Right ventricle myocardium inferior (tissue), 1 donor: ENCODE results near the gene LRFN4. TPM values are rescaled to one million over a fixed set of nuclear protein-coding genes. Genes with fewer than 3 reads are reported as not detected.

ENCODE experiments used
- ATAC-seq: fragments of 200-7000 bp; cut with Tn5 transposase; one replicate; pipeline ENCODE4 v1.9.1; 2020; ENCODE audit warnings: mild to moderate bottlenecking, moderate library complexity
- DNase-seq: peaks from one replicate; pipeline ENCODE4 v3.0.0; 2021; ENCODE audit errors: missing footprints
- intact Hi-C: fragments of 100-400 bp; cut with DNase I; formaldehyde crosslinking; loops from one replicate; pipeline ENCODE4 v1.11.0; 2022
- total RNA-seq: library from RNA; stranded (reverse); fragmentation: NEBNext Ultra II Directional; extraction: Animal tissue kit (Norgen Biotek cat#: 25700); gene quantifications from one replicate; pipeline ENCODE4 v1.2.1, GENCODE V29; 2021
- donor health status: DM: no; HTN: yes; CAD: no; lungs with severe emphysema.

LRFN4 gene
- total RNA-seq, 1 donor from 2014 or later: 24.7 TPM

DNA sequence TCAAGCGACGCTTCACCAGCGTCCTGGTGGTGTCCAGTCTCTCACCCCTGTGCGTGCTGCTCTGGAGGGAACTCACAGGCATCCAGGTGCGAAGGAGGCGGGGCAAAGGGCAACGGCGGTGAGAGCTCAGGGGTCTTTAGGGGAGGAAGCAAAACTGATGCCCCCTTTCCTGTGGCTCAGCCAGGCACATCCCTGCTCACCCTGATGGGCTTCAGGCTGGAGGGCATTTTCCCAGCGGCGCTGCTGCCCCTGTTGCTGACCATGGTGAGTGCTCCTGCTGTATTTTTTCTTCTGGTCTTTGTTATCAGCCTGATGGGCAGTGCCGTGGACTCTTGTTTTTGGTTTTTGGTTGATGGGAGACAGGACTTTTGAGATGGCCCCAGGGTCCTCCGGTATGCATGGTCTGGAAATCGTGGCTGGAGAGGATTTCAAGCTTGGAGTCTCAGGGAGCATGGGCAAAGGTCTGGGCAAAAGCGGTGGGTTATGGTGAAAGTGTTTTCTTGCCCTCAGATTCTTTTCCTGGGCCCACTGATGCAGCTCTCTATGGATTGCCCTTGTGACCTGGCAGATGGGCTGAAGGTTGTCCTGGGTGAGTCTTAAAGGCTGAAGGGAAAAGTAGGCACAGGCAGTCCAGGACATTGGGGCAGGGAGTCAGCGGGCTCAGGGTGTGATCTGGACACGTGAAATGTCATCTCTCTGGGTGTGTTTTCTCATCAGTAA is 12.9 kb upstream of the LRFN4 start:
- DNase-seq: no peak
- ATAC-seq: no peak
- intact Hi-C loops: no loop called here

GRCh38 chr11:66844496-66845142 is 12.2 kb upstream of the LRFN4 start:
- DNase-seq (no peak), ATAC-seq (no peak)
- intact Hi-C loops: no loop called here

DNA sequence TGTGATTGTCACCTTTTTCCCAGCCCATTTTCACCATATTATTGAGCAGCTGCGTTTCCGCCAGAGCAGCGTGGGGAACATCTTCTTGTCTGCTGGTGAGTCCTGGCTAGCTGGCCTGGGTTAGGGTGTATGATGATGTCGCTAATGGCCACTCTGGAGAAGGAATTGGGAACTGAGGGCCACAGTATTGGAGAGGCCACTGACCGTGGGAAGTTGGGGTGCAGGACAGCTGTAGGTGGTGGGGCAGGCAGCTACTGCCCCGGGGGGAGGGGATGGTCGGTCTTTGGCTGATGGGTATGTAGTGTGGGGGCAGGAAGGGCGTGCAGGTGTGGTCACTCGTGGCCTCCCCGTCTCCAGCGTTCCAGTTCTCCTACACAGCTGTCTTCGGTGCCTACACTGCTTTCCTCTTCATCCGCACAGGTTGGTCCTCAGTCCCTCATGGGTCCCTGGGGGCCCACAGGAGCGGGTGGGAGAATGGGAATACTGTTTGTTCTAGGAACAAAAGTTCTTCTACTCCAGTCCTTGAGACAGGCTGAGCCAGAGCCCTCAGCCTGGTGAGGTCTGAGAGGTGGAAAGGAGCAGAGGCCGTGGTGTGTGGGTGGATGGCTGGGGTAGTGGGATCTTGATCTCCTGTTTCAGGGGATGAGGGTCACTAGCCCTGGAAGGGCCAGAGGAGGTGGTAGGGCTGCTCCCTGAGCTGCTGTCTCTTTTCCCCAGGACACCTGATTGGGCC is 11.6 kb upstream of the LRFN4 start:
- DNase-seq (no peak), ATAC-seq (no peak)
- intact Hi-C loops: no loop called here

- intact Hi-C loops: no loop called here
- DNase-seq (no peak), ATAC-seq (no peak)
Observed at GRCh38 chr11:66845876-66846212, 11.0 kb upstream of the LRFN4 start.

DNA sequence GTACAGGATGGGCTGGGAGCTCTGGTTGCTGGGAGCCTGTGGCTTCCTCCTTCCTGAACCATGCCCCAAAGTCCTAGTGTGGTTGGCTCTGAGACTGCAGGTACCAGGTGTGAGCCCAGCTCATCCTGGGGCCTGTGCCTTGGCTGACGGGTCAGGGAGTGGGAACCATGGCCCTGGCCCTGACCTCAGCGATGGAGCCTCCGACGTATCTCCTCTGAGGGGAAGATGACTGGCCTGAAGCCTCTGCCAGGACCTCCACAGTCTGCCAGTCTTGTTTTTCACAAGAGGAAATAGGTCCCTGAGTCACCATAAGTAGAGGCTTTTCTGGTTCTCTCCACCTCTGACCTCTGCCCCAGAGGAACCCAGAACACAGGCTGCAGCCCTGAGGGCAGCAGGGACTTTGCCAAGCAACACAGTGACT is 10.2 kb upstream of the LRFN4 start:
- ATAC-seq (no peak), DNase-seq (no peak)
- intact Hi-C loops: no loop called here

DNA sequence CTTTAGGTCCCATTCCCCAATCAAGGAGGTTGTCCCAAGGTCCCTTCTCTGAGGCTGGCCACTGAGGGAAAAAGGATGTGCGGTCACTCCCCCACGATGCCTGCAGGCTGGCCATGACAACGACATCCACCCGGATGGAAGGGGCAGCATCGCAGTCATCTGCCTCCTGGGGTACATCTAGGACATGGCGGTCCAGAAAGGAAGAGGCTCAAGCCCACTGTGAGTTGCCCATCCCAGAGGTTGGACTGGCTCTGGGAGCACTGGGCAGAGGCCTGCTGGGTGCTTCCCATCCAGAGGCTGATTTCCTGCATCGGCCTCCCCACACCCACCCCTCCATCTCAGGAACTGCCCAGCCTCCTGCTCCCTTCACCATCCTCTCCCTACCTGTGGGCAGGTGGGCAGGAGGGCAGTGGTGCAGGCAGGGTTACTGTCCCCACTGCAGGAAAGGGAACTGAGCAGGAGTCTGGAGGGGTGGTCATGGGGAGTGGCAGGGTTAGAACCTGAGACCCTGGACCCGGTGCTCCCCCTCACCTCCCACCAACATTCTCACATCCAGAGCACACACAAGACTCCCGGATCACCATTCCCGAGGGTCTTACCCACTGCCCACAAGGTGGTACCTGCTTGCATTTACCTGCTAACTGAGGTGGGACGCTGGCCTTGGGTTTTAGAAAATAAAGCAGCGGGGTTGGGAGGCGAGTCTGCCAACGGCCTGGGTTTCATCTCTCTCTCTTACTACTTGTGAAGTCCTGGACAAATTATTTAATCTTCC is 9.2 kb upstream of the LRFN4 start:
- no peak for DNase-seq
- intact Hi-C loops: no loop called here
- ATAC-seq: no peak

- DNase-seq (no peak), ATAC-seq (no peak)
- intact Hi-C loops: no loop called here
Observed at GRCh38 chr11:66848671-66849500, 8.0 kb upstream of the LRFN4 start.

DNA sequence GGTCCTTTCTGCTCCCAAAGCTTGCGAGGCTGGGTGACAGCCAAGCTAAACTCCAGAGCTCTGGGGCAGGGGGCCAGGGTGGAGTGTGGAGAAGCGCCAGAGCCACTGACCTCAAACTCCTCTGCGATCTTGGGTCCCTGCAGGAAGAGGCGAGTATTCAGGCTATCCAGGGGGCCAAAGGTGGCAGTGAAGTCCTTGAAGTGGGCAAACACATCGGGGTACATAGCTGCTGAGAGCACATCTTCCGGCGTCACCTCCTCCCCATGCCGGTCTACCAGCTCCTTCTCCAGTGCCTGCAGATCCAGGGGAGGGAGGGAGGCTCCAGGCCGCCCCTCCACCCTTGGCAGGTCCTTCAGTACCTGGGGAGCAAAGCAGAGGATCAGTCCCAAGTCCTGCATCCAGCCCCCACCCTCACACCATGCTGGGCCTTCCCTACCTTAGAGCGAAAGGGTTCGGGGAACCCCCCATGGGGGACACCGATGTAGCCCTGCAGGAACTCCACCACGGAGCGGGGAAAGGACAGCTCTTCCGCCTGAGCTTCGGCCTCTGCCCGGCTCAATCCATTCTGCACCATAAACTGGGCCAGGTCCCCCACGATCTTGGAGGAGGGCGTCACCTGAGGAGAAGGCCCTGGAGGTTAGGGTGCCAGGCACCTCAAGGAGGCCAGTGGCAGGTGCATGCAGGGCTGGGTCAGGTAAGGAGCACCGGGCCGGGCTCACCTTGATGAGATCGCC is 7.2 kb upstream of the LRFN4 start:
- no peak for DNase-seq
- no peak for ATAC-seq
- intact Hi-C loops: no loop called here

DNA sequence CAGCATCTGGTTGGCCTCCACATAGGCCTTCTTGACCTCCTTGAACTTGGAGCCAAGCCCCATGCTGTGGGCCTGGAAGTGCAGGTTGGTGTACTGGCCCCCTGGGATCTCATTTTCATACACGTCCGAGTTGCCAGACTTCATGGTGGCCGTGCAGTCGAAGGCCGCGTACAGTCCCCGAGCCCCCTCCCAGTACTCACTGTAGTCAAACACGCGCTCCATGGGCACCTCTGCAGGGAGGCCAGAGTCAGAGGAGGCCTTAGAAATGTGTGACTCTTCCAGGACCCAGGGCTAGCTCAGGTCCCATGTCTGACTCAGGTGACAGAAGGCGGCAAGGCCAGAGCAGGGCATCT is 6.7 kb upstream of the LRFN4 start:
- no peak for DNase-seq
- ATAC-seq: no peak

GRCh38 chr11:66850588-66851238 is 6.2 kb upstream of the LRFN4 start:
- no peak for DNase-seq
- intact Hi-C loops: no loop called here
- ATAC-seq: no peak

More for the DNA sequence above, 6.7 kb upstream of the LRFN4 start:
- intact Hi-C loops: no loop called here

DNA sequence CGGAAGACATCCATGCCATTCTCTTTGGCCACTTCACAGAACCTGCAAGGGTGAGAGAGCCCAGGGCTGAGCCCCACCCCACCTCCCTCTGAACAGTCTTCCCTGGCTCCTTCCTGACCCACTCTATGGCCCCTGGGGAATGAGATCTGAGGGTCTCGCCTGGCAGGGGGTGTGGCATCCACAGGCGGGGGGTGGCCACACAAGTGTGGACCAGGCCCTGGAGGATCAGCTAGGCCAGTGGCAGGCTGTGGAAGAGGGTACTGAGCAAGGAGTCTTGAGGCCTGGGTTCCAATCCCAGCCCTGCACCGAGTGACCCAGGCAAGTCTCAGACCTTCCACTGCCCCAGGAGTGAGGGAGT is 5.6 kb upstream of the LRFN4 start:
- ATAC-seq (no peak), DNase-seq (no peak)
- intact Hi-C loops: no loop called here

DNA sequence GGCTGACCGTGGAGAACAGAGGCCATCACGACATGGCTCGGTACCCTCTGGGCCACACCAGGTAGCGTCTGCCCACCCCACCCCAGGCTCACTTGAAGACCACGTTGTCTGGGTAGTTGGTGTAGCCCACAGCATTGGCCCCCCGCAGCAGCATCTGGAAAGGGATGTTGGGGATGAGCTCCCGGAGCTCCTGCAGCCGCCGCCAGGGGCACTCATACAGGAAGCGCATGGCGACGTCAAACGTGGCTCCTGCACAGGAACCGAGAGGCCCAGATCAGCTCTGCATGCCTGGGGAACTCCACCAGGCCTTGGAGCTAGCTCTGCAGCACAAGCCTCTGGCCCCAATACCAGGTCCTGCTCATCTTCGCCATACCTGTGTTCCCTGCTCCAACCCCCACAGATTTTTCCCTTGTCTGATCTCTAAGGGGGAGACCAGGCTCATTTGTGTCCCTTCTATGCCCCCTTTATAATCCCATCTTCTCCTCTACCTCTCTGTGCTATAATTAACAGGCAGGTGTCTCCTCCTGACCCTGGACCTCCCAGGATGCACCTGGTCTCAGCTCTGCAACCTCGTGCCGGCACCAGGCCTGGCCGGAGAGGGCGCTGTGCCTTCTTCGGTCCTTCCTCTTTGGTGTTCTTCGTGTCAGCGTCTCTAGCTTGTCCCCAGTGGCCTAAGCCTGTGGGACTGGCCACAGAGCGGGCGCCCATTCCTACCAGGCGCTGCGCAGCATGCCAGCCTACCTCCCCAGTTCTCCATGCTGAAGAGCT is 5.0 kb upstream of the LRFN4 start:
- ATAC-seq (no peak), DNase-seq (no peak)
- intact Hi-C loops: no loop called here

DNA sequence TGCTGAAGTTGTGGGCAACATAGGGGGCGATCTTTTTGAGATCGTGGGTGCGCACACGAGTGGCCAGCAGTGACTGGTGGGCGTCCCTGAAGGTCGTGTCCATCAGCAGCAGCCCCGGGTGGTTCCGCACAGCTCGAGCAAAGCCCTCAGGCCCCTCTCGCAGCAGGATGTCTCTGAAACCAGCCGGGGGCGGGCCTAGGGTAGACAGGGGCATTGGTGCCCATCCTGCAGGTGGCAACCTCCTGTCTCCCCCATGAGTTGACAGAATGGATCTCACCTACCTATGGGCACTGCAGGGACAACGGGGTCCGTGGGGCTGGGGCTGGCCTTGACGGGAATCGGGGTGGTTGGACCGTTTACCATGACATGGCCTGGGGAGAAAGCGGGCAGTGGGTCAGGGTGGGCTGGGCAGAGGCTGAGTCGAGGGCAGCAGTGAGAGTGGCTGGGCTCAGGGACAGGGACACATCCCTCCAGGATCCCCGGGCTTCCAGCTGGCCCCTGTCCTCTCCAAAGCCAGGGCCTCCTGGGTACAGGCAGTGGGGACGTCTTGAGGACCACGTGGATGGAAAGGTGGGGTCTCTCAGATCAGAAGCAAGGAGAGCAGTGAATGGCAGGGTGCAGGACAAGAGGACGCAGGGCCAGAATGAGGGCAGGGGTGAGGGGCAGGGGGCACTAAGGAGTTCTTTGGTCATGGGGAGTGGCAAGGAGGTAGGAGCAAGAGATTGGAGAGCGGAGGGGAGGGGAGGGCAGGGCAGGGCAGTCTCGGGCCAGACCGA is 4.2 kb upstream of the LRFN4 start:
- intact Hi-C loops: no loop called here
- DNase-seq (no peak), ATAC-seq (no peak)

DNA sequence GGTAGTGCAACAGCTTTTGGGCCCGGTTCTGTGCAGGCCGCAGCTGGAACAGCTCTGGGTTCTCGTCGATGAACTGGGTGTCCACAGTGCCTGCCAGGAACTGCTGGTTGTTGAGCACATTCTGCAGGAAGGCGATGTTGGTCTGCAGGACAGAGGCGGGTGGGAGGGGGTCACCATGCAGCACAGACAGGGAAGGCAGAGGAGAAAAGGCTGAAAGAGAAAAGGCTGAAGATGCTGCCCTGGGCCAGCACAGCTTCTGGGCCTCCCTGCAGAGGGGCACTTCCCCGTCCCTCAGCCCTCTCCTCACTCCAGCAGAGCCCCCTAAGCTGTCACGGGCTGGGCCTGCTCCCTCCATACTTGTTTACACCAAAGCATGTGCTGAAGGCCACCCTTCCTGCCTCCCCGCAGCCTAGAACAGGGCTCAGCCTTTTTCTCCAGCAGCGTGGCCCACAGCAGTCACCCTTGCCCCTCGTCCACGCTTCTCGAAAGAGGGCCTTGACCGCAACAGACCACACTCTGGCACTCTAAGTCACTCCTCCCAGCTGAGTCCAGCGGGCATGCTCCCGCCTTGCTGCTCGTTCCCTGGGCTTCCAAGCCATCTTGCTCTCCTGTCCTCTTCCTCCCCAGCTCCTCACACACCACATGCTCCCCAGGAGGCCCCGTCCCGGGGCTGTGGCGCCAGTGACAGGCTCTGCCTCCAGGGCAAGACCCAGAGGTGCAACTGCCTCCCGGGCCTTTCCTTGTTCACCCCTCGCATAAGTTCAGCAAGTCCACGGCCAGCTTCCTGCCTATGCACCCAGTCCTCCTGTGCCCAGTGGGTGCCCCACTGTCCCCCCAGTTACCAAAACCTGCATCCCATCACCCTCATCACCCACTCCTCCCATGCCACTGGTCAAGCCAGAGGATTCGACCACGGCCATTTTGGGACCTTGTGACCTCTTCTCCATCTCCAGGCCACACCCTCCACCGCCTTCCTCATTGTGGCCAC is 3.3 kb upstream of the LRFN4 start:
- no peak for DNase-seq
- intact Hi-C loops: no loop called here
- no peak for ATAC-seq

DNA sequence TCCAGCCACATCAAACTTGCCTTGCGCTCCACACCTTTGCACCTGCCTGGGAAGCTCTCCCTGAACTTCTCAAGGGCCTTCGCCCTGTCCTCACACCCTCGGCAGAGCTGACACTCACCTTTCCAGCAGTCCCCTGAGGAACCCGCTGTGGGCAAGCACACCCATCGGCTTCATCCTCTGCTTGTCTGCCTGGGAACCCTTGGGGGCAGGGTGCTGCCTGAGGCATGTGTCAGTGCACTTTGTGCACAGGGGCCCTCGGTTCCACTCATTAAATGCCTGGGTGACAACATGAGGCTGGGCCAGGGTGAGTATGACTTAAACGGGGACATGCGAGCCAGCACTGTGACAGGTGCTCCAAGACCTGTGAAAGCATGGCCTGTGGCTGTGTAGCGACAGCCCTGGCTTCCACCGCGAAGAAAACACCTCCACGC is 2.6 kb upstream of the LRFN4 start:
- no peak for DNase-seq
- intact Hi-C loops: no loop called here
- no peak for ATAC-seq
